Hepatocyte (in vitro differentiated cells): ENCODE results near the gene FAM168B. TPM values are rescaled to one million over a fixed set of nuclear protein-coding genes. Genes with fewer than 3 reads are reported as not detected.

Source experiments
- DNase-seq: peaks from one replicate; pipeline ENCODE4 v3.0.0-alpha.2; 2016; ENCODE audit warnings: low spot score
- H2AFZ ChIP-seq: fragments of 200-600 bp; sonication (generic); 2 replicates; pipeline ENCODE4 v1.6.0; 2016; ENCODE audit warnings: antibody characterized with exemption, mild to moderate bottlenecking
- H3K27ac ChIP-seq: fragments of 200-600 bp; sonication (generic); 2 replicates; pipeline ENCODE4 v1.5.1; 2016; ENCODE audit warnings: mild to moderate bottlenecking
- H3K27me3 ChIP-seq: fragments of 200-600 bp; sonication (generic); 2 replicates; pipeline ENCODE4 v1.6.1; 2016
- H3K36me3 ChIP-seq: fragments of 200-600 bp; sonication (generic); replicated peaks from 2 replicates; pipeline ENCODE4 v1.5.1; 2016; ENCODE audit warnings: low read depth; ENCODE audit not compliant: insufficient read depth
- H3K4me1 ChIP-seq: fragments of 200-600 bp; sonication (generic); 2 replicates; pipeline ENCODE4 v1.5.1; 2016; ENCODE audit warnings: mild to moderate bottlenecking, moderate library complexity; ENCODE audit not compliant: insufficient read depth
- H3K4me2 ChIP-seq: fragments of 200-600 bp; sonication (generic); 2 replicates; pipeline ENCODE4 v1.6.0; 2016
- H3K4me3 ChIP-seq: fragments of 200-600 bp; sonication (generic); 2 replicates; pipeline ENCODE4 v1.5.1; 2016; ENCODE audit warnings: mild to moderate bottlenecking
- H3K79me2 ChIP-seq: fragments of 200-600 bp; sonication (generic); 2 replicates; pipeline ENCODE4 v1.6.0; 2017; ENCODE audit warnings: mild to moderate bottlenecking
- H3K9me2 ChIP-seq: fragments of 200-600 bp; sonication (generic); replicated peaks from 2 replicates; pipeline ENCODE4 v1.6.0; 2017; ENCODE audit warnings: mild to moderate bottlenecking; ENCODE audit not compliant: insufficient read depth
- H3K9me3 ChIP-seq: fragments of 200-600 bp; sonication (generic); 2 replicates; pipeline ENCODE4 v1.5.1; 2016; ENCODE audit warnings: low read depth, mild to moderate bottlenecking
- H4K20me1 ChIP-seq: fragments of 200-600 bp; sonication (generic); 2 replicates; pipeline ENCODE4 v1.6.0; 2016; ENCODE audit warnings: mild to moderate bottlenecking; ENCODE audit not compliant: insufficient read depth, poor library complexity, severe bottlenecking
- CTCF ChIP-seq: fragments of 200-600 bp; sonication (generic); IDR thresholded peaks from 2 replicates; pipeline ENCODE4 v1.5.1; 2016; ENCODE audit warnings: antibody characterized with exemption, mild to moderate bottlenecking; ENCODE audit not compliant: poor library complexity
- EZH2 ChIP-seq: fragments of 200-600 bp; sonication (generic); IDR thresholded peaks from 2 replicates; pipeline ENCODE4 v1.6.1; 2016; ENCODE audit warnings: antibody characterized with exemption, mild to moderate bottlenecking, borderline replicate concordance
- EZH2phosphoT487 ChIP-seq: fragments of 200-600 bp; sonication (generic); IDR thresholded peaks from one replicate; pipeline ENCODE4 v1.6.1; 2018; ENCODE audit warnings: antibody characterized with exemption, mild to moderate bottlenecking, low read depth, moderate library complexity; ENCODE audit not compliant: unreplicated experiment, severe bottlenecking
- WGBS: methylation state at CpG from one replicate; pipeline ENCODE4 v1.1.6; 2016; ENCODE audit warnings: low lambda C conversion rate; ENCODE audit errors: missing lambda C conversion rate; 5-methylcytosine and 5-hydroxymethylcytosine counted together
- polyA plus RNA-seq: library from polyadenylated mRNA; unstranded; fragments of >200 nt; fragmentation: Nextera tagmentation; extraction: Ambion mirVana; gene quantifications from 2 replicates; pipeline ENCODE4 v1.2.1, GENCODE V29; 2016
- total RNA-seq: library from RNA; depleted of rRNA; stranded (reverse); fragments of >200 nt; gene quantifications from 2 replicates; pipeline ENCODE4 v1.2.3, GENCODE V29; 2014

The FAM168B gene
- total and polyA plus RNA-seq, 2 experiments from 2014 or later = 40.0 to 123 TPM

- Histone ChIP-seq H3K27ac (no peak overlapping the region), H3K4me3 (no peak overlapping the region), H4K20me1 (no peaks in the 10 kb centered on the region), H2AFZ (no peak overlapping the region), H3K9me3 (no peaks in the 10 kb centered on the region), H3K4me1 (no peaks in the 10 kb centered on the region), H3K4me2 (no peak overlapping the region), H3K36me3 (no peaks in the 10 kb centered on the region), H3K27me3 (no peaks in the 10 kb centered on the region), H3K9me2 (no peaks in the 10 kb centered on the region), H3K79me2 (no peaks in the 10 kb centered on the region)
- DNase-seq = no peak
- WGBS = 62% methylated on average over 1 of the region's 1 CpG
- TF ChIP-seq CTCF (no peak), EZH2phosphoT487 (no peak), EZH2 (no peak)
Measured at GRCh38 chr2:131022731-131023130, 70.5 kb downstream of the FAM168B start.

- Histone ChIP-seq H3K4me3 (no peak overlapping the region), H3K9me2 (no peaks in the 10 kb centered on the region), H3K4me2 (peak overlapping the region; percentile 19), H3K4me1 (peaks cover 4% of the 10 kb centered on the region), H3K9me3 (no peaks in the 10 kb centered on the region), H3K27me3 (no peaks in the 10 kb centered on the region), H4K20me1 (no peaks in the 10 kb centered on the region), H3K27ac (peak overlapping the region; percentile 23), H2AFZ (no peak overlapping the region), H3K79me2 (no peaks in the 10 kb centered on the region), H3K36me3 (no peaks in the 10 kb centered on the region)
- WGBS = 44% methylated on average over 8 of the region's 8 CpGs
- DNase-seq = peak; percentile 49
- no peak for TF ChIP-seq EZH2
- no peak for TF ChIP-seq EZH2phosphoT487
- no peak for TF ChIP-seq CTCF
Measured at GRCh38 chr2:131016826-131017741, 76.2 kb downstream of the FAM168B start.

GRCh38 chr2:131015764-131016163 is 77.5 kb downstream of the FAM168B start:
- no peaks in the 10 kb centered on the region for H3K27me3 ChIP-seq
- no peaks in the 10 kb centered on the region for H3K79me2 ChIP-seq
- H3K4me1 ChIP-seq = peaks cover 4% of the 10 kb centered on the region
- no peak overlapping the region for H3K4me3 ChIP-seq
- TF ChIP-seq EZH2phosphoT487 (no peak), CTCF (no peak), EZH2 (no peak)
- no peak overlapping the region for H2AFZ ChIP-seq
- H3K9me3 ChIP-seq = no peaks in the 10 kb centered on the region
- WGBS = 96% methylated on average over 11 of the region's 11 CpGs
- no peaks in the 10 kb centered on the region for H3K9me2 ChIP-seq
- H3K36me3 ChIP-seq = no peaks in the 10 kb centered on the region
- H3K27ac ChIP-seq = no peak overlapping the region
- DNase-seq = no peak
- H4K20me1 ChIP-seq = no peaks in the 10 kb centered on the region
- H3K4me2 ChIP-seq = no peak overlapping the region
